NCI-H510A (cell line): ENCODE data around the gene TBC1D9B.

Experiments used
- DNase-seq: peaks from one replicate; lab custom pipeline; 2025; lab: John Stamatoyannopoulos, UW

TBC1D9B gene

DNA sequence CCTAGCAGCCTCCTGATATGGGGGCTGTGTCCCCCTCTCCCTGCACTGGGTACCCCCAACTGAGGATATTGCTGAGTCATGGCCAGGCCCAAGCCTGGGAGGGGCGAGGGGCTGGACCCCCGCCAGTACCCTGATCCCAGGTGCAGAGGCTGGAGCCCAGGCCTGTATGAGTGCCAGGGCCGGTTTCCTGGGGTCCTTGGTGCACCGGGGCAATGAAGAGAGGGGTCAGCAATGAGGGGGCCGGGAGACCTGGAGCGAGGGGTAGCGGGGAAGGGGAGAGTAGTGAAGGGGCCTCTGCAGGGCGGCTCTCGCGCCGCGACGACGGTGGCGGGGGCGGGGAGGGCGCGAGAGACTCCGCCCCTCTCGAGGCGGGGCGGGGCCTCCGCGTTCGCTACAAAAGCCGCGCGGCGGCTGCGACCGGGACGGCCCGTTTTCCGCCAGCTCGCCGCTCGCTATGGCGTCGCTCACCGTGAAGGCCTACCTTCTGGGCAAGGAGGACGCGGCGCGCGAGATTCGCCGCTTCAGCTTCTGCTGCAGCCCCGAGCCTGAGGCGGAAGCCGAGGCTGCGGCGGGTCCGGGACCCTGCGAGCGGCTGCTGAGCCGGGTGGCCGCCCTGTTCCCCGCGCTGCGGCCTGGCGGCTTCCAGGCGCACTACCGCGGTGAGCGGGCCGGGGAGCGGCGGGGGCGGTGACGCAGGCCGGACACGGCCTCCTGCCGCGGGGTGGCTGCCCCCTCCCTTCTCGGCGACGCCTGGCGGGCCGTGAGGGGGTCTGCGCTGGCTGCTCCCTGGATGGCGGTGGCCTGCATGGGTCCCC lies 87.0 kb downstream of the TBC1D9B start, which contains the start of gene SQSTM1:
SQSTM1 (plus strand) TSS at position 423 of the 815 bp plus-strand sequence; CDS start at position 455, 32 bp downstream.
- DNase-seq, result peak; percentile 31

DNA sequence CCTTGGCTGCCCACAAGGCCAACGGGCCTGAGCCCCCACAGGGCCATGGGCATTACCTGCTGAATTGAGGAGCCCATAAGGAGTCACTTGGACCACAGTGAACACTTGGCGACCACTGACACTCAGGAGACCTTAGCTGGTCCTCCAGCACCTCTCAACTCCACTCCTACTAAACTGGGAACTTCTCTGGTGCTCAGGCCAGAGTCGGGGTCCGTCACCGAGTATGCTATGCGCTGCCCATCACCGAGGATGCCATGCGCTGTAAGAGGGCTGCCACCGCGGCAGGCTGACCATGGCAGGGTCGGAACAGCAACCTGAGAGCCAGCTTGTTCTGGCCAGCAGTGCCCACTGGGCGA lies 87.6 kb downstream of the TBC1D9B start:
- no peak for DNase-seq

DNA sequence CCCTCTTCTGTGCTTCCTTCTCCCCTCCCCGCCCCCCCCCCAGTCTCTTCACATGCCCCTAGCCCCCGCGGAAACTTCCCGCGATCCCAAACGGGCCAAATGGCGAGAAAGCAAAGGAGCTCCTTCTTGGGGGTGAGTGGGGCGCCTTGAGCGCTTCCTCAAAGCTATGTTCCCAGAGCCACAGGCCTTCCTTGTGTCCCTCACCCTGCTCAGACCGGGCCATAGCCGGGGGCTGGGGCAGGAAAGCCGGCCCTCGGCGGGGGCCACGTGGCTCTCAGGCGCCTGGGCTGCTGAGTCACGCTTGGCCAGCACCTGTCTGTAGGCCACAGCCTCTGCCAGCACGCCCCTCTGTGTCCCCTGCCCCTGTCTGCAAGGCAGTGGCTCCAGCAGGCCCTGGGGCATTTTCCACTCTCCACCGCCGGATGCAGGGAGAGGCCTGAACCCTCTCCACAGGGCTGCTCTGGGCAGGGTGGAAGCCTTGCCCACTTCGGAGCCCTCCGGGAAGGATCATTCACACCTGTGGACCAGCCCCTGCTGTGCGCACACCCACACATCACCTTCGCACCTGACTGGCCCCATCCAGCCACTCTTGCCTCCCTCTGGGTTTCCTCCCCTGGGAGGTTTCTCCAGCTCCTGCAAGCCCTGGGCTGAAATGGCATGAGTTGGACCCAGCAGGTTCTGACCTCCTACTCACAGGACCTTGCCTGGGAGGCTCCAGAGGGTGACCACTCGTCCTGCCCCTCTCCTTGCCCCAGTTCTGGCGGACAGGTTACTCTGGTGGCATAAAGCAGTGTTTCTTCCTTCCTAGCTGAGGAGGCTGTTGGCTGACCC lies 88.2 kb downstream of the TBC1D9B start:
- DNase-seq, result peak; percentile 41

DNA sequence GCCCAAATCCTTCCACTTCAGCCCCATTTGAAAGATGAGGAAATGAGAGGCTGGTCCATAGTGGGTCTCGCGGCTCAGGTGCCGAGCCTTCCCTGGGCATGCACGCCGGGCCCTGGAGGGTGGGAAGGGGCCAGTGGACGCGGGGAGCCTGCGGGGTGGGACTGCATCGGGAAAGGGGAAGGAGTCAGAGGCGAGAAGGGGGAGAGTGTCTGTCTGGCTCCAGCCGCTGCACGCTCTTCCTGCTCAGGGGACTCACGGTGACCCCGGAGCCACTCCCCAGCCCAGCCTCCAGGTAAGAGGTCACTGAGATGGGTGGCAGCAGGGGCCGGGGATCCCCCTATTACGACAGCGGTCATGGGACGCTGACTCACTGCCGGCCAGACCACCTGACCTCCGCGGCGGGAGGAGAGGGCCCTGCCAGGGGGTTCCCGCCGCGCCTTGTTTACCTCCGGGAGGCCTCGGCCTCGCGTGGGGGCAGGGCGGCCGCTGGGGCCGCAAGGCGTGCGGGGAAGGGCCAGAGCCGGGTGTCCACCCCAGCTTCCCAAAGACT lies 88.9 kb downstream of the TBC1D9B start:
- peak; percentile 70 for DNase-seq

DNA sequence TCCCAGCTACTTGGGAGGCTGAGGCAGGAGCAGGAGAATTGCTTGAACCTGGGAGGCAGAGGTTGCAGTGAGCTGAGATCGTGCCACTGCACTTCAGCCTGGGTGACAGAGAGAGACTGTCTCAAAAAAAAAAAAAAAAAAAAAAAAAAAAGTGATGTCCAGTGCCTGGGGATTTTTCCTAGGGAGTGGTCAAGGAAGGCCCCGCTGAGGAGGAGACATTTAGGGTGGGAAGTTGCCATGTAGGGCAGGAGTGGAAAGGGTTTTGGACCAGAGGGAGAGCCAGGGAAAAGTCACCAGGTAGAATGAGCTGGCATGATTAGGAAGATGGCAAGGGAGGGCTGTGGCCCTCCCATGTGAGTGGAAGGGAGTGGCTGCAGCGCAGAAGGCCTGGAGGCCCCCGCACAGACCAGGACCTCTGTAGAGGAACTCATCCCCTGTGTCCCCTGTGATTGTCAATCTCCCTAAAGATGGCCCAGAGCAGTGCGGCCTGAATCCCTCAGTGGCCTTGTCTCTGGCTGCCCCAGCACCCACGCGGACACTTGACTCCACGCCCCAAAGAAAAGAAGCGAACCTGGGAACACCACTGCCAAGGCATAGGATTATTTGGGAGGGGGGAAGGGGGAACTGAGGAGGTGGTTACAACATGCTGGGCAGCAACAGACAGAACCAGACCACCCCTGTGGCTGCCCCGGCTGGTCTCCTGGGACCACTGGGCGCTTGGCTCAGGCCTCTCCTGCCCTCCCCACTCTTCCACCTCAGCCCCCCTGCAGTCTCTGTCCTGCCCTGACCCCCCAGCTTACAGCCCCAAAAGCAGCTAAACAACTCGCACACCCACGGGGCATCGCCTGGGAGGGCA lies 89.6 kb downstream of the TBC1D9B start:
- no peak for DNase-seq

DNA sequence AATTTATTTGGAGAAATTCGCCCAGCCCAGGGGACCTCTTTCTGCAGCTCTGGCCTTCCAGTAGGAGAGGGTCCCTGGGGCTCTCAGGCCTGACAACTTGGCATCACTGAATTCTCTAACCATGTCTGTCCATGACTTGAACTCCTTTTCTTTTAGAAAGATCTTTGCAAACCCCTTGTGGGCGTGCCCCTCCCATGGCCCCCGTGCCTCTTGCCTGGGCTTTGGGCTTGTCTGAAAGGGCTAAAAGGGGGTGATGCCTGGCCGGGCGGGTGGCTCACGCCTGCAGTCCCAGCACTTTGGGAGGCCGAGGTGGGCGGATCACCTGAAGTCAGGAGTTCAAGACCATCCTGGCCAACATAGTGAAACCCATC lies 90.2 kb downstream of the TBC1D9B start:
- no peak for DNase-seq

DNA sequence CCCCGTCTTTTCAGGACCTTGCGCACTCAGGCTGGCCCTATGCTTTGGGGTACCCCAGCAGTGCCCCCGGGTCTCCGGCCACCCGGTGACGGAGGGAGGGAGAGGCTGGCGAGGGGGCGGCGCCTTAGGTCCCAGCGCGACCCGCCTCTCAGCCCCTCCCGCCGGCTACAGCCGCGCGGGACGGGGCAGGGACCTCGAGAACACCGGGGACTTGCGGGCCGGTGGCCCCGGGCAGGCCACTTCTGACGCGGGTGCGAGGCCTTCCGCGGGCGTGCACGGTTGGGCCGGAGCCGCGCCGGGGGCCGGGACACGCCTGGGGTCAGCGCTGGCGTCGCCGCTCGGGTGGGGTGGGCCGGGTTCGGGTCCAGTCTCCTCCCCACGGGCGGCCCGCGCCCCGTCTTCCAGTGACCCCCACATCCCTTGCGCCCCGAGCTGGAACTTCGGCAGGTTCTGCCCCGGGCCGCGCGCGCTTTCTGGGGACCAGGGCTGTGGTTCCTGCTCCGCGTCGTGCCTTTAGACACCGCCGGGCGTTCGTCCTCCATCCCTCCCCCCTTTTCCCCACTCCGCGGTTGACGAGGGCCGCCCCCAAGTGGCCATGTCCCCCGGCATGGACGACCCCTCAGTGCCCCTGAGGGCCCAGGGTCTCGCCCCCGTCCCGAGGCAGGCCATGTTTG lies 90.8 kb downstream of the TBC1D9B start:
- no peak for DNase-seq

DNA sequence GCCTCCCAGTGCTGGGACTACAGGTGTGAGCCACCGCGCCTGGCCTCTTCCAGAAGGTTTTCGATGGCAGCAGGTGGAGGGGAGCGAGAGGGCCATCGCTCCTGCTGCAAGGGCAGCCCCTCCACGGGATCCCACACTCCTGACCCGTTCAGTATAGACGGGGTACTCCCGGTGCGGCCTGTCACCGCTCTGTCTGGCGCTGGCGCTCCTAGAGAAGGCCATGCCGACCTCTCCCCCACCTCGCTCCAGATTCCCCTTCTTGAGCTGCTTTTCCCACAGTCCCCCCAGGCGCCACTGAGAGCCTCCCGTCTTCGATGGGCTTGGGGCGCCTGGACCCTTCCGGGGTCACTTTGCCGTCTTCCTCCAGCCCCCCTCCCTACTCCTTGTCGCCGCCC lies 91.3 kb downstream of the TBC1D9B start:
- DNase-seq, result no peak

DNA sequence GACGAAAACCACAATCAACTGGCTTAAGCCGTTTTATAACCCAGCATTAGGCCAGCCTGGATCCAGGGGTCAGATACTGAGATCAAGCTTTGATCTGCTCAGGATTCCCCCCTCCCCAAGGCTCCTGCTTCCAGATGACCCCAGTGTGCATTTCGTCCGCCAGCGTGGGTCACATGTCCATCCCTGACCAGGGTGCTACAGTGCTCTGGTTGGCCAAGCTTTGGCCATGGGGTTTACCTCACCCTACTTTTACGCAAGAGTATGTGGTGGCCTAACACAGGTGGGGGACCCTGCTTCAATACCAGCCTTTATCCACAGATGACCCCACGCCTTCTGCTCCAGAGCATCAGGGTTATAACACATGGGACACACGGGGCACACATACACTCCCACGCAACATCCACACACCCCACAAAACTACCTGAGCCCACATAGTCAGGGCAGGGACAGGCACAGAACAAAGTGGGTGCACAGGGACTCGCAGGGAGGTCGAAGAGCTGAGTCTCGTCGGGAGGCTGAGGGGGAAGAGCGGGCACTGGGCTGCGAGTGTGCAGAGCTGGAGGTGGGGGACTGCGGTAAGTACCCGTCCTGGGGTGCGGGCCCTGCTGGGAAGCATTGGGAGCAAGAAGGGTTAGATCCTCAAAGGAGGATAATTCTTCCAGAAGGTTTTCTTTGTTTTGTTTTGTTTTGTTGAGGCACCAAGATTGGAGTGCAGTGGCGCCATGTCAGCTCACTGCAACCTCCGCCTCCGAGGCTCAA lies 92.0 kb downstream of the TBC1D9B start:
- DNase-seq, result no peak

DNA sequence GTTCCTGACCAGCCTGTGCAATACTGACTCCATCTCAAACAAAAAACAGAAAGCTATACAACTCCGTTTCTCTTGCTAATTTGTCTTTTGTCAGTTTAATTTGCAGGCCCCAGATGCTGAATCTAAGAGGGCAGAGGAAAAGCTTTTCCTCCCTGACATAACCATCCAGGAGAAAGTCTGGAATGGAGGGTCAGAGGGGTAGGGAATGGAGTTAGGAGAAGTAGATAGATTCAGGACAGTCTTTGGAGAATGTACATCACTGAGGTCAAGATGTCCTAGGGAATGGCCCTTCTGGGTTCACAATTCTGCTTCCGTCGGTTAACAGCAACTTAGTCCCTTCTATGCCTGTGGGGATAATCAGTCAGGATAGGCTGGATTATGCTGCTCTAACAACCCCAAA lies 93.6 kb downstream of the TBC1D9B start:
- DNase-seq, result no peak

DNA sequence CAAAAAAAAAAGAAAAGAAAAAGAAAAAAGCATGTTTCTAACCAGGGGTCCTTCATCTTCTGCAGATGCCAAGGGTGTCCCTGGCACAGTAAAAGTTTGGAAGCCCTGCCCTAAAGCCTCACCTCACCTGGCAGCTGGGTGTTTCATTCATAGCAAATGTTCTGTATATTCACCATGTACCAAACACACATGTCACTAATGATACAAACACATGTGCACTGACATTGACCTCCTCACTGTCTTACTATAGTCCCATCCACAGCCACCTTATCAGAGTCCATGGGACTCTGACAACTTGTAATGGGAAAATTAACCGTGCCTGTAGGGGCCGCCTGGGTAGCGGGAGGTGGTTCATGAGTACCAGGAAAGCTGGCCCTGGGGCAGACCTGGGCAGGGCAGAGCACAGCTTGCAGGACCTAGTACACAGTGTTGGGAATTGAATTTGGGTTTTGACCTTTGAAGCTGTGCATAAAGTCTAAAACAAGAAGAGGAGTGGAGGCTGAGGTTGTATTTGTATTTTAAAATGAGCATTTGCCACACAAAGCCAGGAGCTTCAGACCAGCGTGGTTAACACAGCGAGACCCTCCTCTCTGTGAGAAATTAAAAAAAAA lies 94.6 kb downstream of the TBC1D9B start:
- DNase-seq, result no peak

DNA sequence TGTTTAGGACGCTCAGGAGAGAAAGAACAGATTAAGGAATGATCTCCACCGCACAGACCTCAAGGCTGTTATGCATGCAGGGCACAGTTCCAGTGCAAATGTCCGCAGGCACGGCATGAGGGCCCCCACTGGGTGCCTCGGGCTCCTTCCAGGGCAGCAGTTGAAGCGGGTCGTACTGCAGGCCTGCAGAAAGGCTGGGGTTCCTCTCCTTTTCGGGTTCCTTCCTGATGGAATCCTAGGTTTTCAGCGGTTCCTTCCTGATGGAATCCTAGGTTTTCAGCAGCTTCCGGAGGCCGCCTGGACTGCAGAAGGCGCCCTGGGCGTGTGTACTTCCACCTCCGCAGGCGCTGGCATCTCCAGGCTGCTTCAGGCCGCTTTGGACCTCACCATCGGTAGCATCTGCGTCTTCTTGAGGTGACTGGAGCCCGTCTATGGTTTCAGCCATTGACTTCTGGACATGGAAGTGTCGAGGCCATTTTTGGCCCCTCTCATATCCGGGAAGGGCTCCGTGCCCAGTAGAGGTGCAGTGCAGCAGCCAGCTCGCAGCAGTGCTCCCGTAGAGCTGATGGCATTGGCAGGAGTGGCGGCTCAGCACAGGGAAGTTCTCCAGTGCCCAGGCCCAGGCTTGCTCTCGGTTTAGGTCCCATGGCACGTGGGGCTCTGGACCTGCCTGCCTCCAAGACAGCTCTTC lies 95.4 kb downstream of the TBC1D9B start:
- DNase-seq, result no peak
